Vagina (tissue), 2 donors: ENCODE results near the gene ZNF132. TPM values are rescaled to one million over a fixed set of nuclear protein-coding genes. Genes with fewer than 3 reads are reported as not detected.
A peak's percentile ranks its signal among the peaks of the same experiment; 100 is the strongest.

Source experiments
- DNase-seq, 2 donors: peaks; one replicate each; pipeline ENCODE4 v3.0.0-alpha.2; 2017; ENCODE audit errors: extremely low spot score in 2 of 2
- H3K27ac ChIP-seq: fragments of 200-600 bp; sonication (generic); one replicate; pipeline ENCODE4 v1.5.1; 2019
- H3K27me3 ChIP-seq: fragments of 200-600 bp; sonication (generic); one replicate; pipeline ENCODE4 v1.5.1; 2019
- H3K36me3 ChIP-seq, 2 donors: fragments of 200-600 bp; sonication (generic); one replicate each; pipeline ENCODE4 v1.5.1; 2017 to 2019
- H3K4me1 ChIP-seq: fragments of 200-600 bp; sonication (generic); one replicate; pipeline ENCODE4 v1.5.1; 2019
- H3K4me3 ChIP-seq, 2 donors: fragments of 200-600 bp; sonication (generic); 1 replicate in 1 of 2; 2 replicates in 1 of 2; pipeline ENCODE4 v1.5.1; 2016 to 2019
- H3K9me3 ChIP-seq: fragments of 200-600 bp; sonication (generic); one replicate; pipeline ENCODE4 v1.5.1; 2019
- POLR2A ChIP-seq, 2 donors: fragments of 450-650 bp; IDR thresholded peaks; one replicate each; pipeline ENCODE4 v1.6.1; 2017; ENCODE audit warnings: antibody characterized with exemption in 2 of 2, mild to moderate bottlenecking in 2 of 2, moderate library complexity in 2 of 2
- POLR2AphosphoS5 ChIP-seq, 2 donors: sonication (generic); formaldehyde crosslinking; IDR thresholded peaks; one replicate each; pipeline ENCODE4 v1.9.0; 2017; ENCODE audit warnings: antibody characterized with exemption in 2 of 2, mild to moderate bottlenecking in 2 of 2, low read depth in 1 of 2; ENCODE audit not compliant: insufficient read depth in 1 of 2
- intact Hi-C: fragments of 100-400 bp; cut with DNase I; formaldehyde crosslinking; loops from one replicate; pipeline ENCODE4 v1.15.1; 2023
- total RNA-seq: library from RNA; depleted of rRNA; stranded (reverse); fragments of >200 nt; gene quantifications from one replicate; pipeline ENCODE4 v1.2.3, GENCODE V29; 2016
- TF ChIP-seq, protein P1 (sequence below), 3 experiments: fragments of 450-650 bp in 2 of 3; fragments of 200-600 bp in 1 of 3; sonication (generic) in 1 of 3; IDR thresholded peaks; one replicate each; pipeline ENCODE4 v1.5.1; 2017 to 2019; ENCODE audit warnings: antibody characterized with exemption in 3 of 3, mild to moderate bottlenecking in 2 of 3, moderate library complexity in 2 of 3

Gene ZNF132
- total RNA-seq, 1 donor from 2014 or later, result 5.2 TPM

- TF ChIP-seq POLR2AphosphoS5 (IDR thresholded peaks at IDR 0.05; ENCODE audit: insufficient read depth in 1 of 2, low read depth in 1 of 2) (no peak), POLR2A (IDR thresholded peaks at IDR 0.05) (no peak)
- TF ChIP-seq, protein P1, sequence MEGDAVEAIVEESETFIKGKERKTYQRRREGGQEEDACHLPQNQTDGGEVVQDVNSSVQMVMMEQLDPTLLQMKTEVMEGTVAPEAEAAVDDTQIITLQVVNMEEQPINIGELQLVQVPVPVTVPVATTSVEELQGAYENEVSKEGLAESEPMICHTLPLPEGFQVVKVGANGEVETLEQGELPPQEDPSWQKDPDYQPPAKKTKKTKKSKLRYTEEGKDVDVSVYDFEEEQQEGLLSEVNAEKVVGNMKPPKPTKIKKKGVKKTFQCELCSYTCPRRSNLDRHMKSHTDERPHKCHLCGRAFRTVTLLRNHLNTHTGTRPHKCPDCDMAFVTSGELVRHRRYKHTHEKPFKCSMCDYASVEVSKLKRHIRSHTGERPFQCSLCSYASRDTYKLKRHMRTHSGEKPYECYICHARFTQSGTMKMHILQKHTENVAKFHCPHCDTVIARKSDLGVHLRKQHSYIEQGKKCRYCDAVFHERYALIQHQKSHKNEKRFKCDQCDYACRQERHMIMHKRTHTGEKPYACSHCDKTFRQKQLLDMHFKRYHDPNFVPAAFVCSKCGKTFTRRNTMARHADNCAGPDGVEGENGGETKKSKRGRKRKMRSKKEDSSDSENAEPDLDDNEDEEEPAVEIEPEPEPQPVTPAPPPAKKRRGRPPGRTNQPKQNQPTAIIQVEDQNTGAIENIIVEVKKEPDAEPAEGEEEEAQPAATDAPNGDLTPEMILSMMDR (IDR thresholded peaks at IDR 0.05), result no peak
- intact Hi-C loops, result no loop called here
- no peak overlapping the region for H3K4me3 ChIP-seq
Measured at GRCh38 chr19:58399903-58400302, 40.0 kb downstream of the ZNF132 start.

GRCh38 chr19:58398545-58398944 is 41.4 kb downstream of the ZNF132 start:
- intact Hi-C loops, result no loop called here
- no peak overlapping the region for H3K4me3 ChIP-seq

More at GRCh38 chr19:58399903-58400302, 40.0 kb downstream of the ZNF132 start:
- DNase-seq, result no peak
- H3K9me3 ChIP-seq, result no peaks in the 10 kb centered on the region
- no peak overlapping the region for H3K27ac ChIP-seq
- H3K4me1 ChIP-seq, result peaks cover 34% of the 10 kb centered on the region
- no peaks in the 10 kb centered on the region for H3K27me3 ChIP-seq
- H3K36me3 ChIP-seq, result peaks cover 0 to 2% of the 10 kb centered on the region in 2 donors

DNA sequence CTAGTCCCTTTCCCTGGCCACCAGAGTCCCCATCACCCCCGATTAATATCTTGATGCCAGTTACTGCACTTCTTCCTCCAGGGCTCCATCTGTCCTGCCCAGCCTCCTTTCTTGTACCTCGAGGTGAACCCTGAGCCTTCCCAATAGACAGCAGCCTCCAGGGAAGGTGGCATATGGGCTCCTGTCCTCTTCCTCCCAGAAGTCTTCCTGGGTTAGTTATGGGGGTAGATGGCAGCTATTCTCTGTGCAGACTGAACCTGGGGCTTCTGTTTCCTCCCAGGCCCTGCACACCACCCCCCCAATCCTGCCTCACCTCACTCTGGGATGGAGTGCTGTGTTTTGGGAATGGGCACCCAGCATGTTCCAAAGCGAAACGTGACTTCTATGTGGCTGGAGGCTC is 41.9 kb downstream of the ZNF132 start:
- peaks cover 35% of the 10 kb centered on the region for H3K4me1 ChIP-seq
- intact Hi-C loops, result no loop called here

More at GRCh38 chr19:58398545-58398944, 41.4 kb downstream of the ZNF132 start:
- TF ChIP-seq POLR2A (IDR thresholded peaks at IDR 0.05), result no peak
- TF ChIP-seq, protein P1 (IDR thresholded peaks at IDR 0.05), result no peak
- no peak for TF ChIP-seq POLR2AphosphoS5 (IDR thresholded peaks at IDR 0.05; ENCODE audit: insufficient read depth in 1 of 2, low read depth in 1 of 2)
- H3K36me3 ChIP-seq, result peaks cover 3 to 16% of the 10 kb centered on the region in 2 donors
- no peaks in the 10 kb centered on the region for H3K9me3 ChIP-seq
- H3K27ac ChIP-seq, result no peak overlapping the region
- DNase-seq, result no peak
- no peaks in the 10 kb centered on the region for H3K27me3 ChIP-seq
- H3K4me1 ChIP-seq, result peaks cover 35% of the 10 kb centered on the region

DNA sequence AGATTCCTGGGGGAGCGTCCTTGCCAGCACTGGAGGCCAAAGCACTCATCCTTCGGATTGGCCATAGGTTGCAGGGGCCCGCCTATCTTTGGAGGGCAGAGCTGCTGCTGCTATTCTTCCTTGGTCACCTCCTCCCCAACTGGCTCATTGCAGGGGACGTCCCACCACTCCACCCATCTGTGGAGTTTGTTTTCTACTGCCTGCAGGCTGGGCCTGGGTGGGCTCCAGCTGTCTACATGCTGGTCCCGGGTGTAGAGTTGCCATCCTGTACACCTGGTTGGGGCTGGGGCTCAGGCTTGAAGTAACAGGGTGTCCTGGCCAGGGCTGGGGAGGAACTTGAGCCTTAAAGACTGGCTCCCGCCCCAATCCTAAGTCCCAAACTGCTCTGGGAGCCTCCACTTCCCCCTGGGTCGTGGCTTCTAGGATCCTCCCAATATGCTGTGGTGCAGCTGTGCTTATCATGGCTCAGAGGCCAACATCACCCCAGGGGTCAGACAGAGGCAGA is 42.4 kb downstream of the ZNF132 start:
- Histone ChIP-seq H3K27ac (no peak overlapping the region), H3K27me3 (no peaks in the 10 kb centered on the region), H3K4me1 (peaks cover 35% of the 10 kb centered on the region), H3K9me3 (no peaks in the 10 kb centered on the region), H3K36me3 (peaks cover 3 to 26% of the 10 kb centered on the region in 2 donors), H3K4me3 (no peak overlapping the region)
- DNase-seq, result no peak
- intact Hi-C loops, result no loop called here
- TF ChIP-seq POLR2AphosphoS5 (IDR thresholded peaks at IDR 0.05; ENCODE audit: insufficient read depth in 1 of 2, low read depth in 1 of 2), result no peak

More for the DNA sequence above, 41.9 kb downstream of the ZNF132 start:
- no peak overlapping the region for H3K4me3 ChIP-seq
- no peak for DNase-seq
- H3K27me3 ChIP-seq, result no peaks in the 10 kb centered on the region
- H3K27ac ChIP-seq, result no peak overlapping the region
- TF ChIP-seq POLR2AphosphoS5 (IDR thresholded peaks at IDR 0.05; ENCODE audit: insufficient read depth in 1 of 2, low read depth in 1 of 2), result no peak
- TF ChIP-seq, protein P1 (IDR thresholded peaks at IDR 0.05), result no peak
- no peak for TF ChIP-seq POLR2A (IDR thresholded peaks at IDR 0.05)
- no peaks in the 10 kb centered on the region for H3K9me3 ChIP-seq
- peaks cover 3 to 21% of the 10 kb centered on the region in 2 donors for H3K36me3 ChIP-seq

DNA sequence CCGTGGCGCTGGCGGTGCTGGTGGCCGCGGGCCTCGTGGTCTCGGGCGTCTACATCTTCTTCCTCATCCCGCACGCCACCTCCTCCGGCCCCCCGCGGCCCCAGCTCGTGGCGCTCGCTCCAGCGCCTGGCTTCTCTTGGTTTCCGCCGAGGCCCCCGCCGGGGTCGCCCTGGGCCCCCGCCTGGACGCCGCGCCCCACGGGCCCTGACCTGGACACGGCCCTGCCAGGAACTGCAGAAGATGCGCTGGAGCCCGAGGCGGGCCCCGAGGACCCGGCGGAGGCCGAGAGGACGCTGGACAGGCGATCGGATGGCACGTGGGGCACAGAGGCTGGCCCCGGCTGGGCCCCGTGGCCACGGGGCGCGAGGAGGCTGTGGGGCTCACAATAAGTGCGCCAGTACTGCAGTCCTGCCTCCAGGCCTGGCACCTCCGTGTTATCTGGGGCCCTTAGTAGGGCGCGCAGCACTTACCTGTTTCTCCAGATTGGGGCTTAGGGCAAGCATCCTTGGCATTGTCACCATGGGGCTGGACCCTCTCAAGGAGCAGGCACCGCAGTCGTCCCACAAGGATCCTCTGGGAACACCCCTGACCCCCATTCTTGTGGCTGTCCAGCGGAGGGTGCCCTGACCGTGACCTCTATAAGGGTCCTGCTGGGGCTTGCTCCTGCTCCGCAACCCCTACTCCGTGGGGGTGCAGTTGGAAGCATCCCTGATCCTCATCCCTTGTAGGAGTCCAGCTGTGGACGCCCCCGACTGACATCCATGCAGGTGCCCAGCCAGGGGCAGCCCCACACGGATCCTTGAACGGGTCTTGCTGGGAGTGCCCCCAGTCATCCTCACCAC is 43.0 kb downstream of the ZNF132 start:
- DNase-seq, result no peak
- peaks cover 30% of the 10 kb centered on the region for H3K4me1 ChIP-seq

More for the DNA sequence above, 43.0 kb downstream of the ZNF132 start:
- peaks cover 3 to 30% of the 10 kb centered on the region in 2 donors for H3K36me3 ChIP-seq
- intact Hi-C loops, result no loop called here
- peak overlapping the region; percentile 10 to 31 for H3K4me3 ChIP-seq
- no peaks in the 10 kb centered on the region for H3K9me3 ChIP-seq
- TF ChIP-seq POLR2A (IDR thresholded peaks at IDR 0.05) (no peak), POLR2AphosphoS5 (IDR thresholded peaks at IDR 0.05; ENCODE audit: insufficient read depth in 1 of 2, low read depth in 1 of 2) (no peak)
- TF ChIP-seq, protein P1 (IDR thresholded peaks at IDR 0.05), result no peak
- no peak overlapping the region for H3K27ac ChIP-seq
- H3K27me3 ChIP-seq, result no peaks in the 10 kb centered on the region
